Activated CD8-positive, alpha-beta T cell treated with anti-CD3 and anti-CD28 coated beads for 36 hours (primary cell): Measurements from ENCODE around the gene PPCDC. TPM values are rescaled to one million over a fixed set of nuclear protein-coding genes. Genes with fewer than 3 reads are reported as not detected.

ENCODE experiments used
- ATAC-seq: fragments of 200-7000 bp; cut with Tn5 transposase; one replicate; pipeline ENCODE4 v1.10.0; 2021; ENCODE audit warnings: mild to moderate bottlenecking, moderate library complexity
- CTCF ChIA-PET: fragments of 350-600 bp; sonication (Branson Sonifier 250); formaldehyde crosslinking; loops from one replicate; lab custom pipeline; 2021; ENCODE audit warnings: antibody characterized with exemption; lab: Charles Lee
- POLR2A ChIA-PET: fragments of 350-600 bp; sonication (Branson Sonifier 250); formaldehyde crosslinking; loops from one replicate; lab custom pipeline; 2021; ENCODE audit warnings: antibody characterized with exemption; lab: Charles Lee
- DNase-seq: peaks from one replicate; pipeline ENCODE4 v3.0.0-alpha.2; 2020
- H3K27ac Mint-ChIP-seq: one replicate; pipeline ENCODE4 v1.8.0; 2021; ENCODE audit warnings: mild to moderate bottlenecking, mixed read lengths
- H3K27me3 Mint-ChIP-seq: one replicate; pipeline ENCODE4 v1.8.0; 2021; ENCODE audit warnings: mixed read lengths
- H3K36me3 Mint-ChIP-seq: one replicate; pipeline ENCODE4 v1.8.0; 2021; ENCODE audit warnings: low read depth, mixed read lengths
- H3K4me1 Mint-ChIP-seq: one replicate; pipeline ENCODE4 v1.8.0; 2021; ENCODE audit warnings: low read depth, mixed read lengths
- H3K4me3 Mint-ChIP-seq: one replicate; pipeline ENCODE4 v1.8.0; 2021; ENCODE audit warnings: mild to moderate bottlenecking, moderate library complexity, mixed read lengths
- H3K9me3 Mint-ChIP-seq: one replicate; pipeline ENCODE4 v1.8.0; 2021; ENCODE audit warnings: mixed read lengths
- CTCF ChIP-seq: fragments of 200-600 bp; IDR thresholded peaks from one replicate; pipeline ENCODE4 v1.8.0; 2022; ENCODE audit warnings: antibody characterized with exemption, mild to moderate bottlenecking
- intact Hi-C: fragments of 100-400 bp; cut with micrococcal nuclease; formaldehyde crosslinking; loops from one replicate; pipeline ENCODE4 v1.10.0; 2022
- total RNA-seq, 2 experiments: library from RNA; stranded (reverse); gene quantifications; one replicate each; pipeline ENCODE4 v1.2.3, GENCODE V29; 2021

The PPCDC gene
- total RNA-seq, 2 experiments from 2014 or later = 25.7 to 26.6 TPM

GRCh38 chr15:75097939-75098338 lies 74.5 kb downstream of the PPCDC start:
- no peak for TF ChIP-seq CTCF
- no peak overlapping the region for H3K27ac Mint-ChIP-seq

GRCh38 chr15:75098404-75098803 lies 75.0 kb downstream of the PPCDC start:
- Mint-ChIP-seq H3K27ac (no peak overlapping the region), H3K4me1 (peaks cover 13% of the 10 kb centered on the region), H3K9me3 (no peaks in the 10 kb centered on the region), H3K4me3 (no peak overlapping the region), H3K27me3 (peaks cover 11% of the 10 kb centered on the region), H3K36me3 (no peaks in the 10 kb centered on the region)
- intact Hi-C loops = no loop called here
- no peak for DNase-seq
- POLR2A ChIA-PET = no interaction called here
- no peak for ATAC-seq
- CTCF ChIA-PET = no interaction called here
- TF ChIP-seq CTCF = no peak

More at GRCh38 chr15:75097939-75098338, 74.5 kb downstream of the PPCDC start:
- intact Hi-C loops = no loop called here
- DNase-seq = no peak
- no peak overlapping the region for H3K4me3 Mint-ChIP-seq
- no peaks in the 10 kb centered on the region for H3K36me3 Mint-ChIP-seq
- CTCF ChIA-PET = no interaction called here
- POLR2A ChIA-PET = no interaction called here
- peaks cover 13% of the 10 kb centered on the region for H3K4me1 Mint-ChIP-seq
- no peaks in the 10 kb centered on the region for H3K9me3 Mint-ChIP-seq
- no peak for ATAC-seq
- peaks cover 7% of the 10 kb centered on the region for H3K27me3 Mint-ChIP-seq

Other genes with a start within 250 kb of the PPCDC start
- gene CSK, start 241.5 kb upstream of the PPCDC start, total RNA-seq = 100 to 1,000 TPM; 254 to 260 TPM
- under 1 TPM in 1 of 2 experiments, not detected in 1; 0.11 TPM for gene LMAN1L, start 210.8 kb upstream of the PPCDC start, total RNA-seq
- under 1 TPM in 1 of 2 experiments, not detected in 1; 0.11 TPM for gene CPLX3, start 197.0 kb upstream of the PPCDC start, total RNA-seq
- gene ULK3, start 180.4 kb upstream of the PPCDC start, total RNA-seq = 10 to 100 TPM; 45.9 to 49.3 TPM
- gene SCAMP2, start 150.2 kb upstream of the PPCDC start, total RNA-seq = 10 to 100 TPM; 57.8 to 58.9 TPM
- 10 to 100 TPM; 67.1 to 74.3 TPM for gene MPI, start 133.5 kb upstream of the PPCDC start, total RNA-seq
- 10 to 100 TPM; 36.5 to 44.7 TPM for gene FAM219B, start 116.7 kb upstream of the PPCDC start, total RNA-seq
- 100 to 1,000 TPM; 342 TPM for gene COX5A, start 85.5 kb upstream of the PPCDC start, total RNA-seq
- 1 to 10 TPM; 7.0 to 7.2 TPM for gene RPP25, start 66.8 kb upstream of the PPCDC start, total RNA-seq
- gene SCAMP5, start 28.0 kb upstream of the PPCDC start, total RNA-seq = 1 to 10 TPM in 1 of 2 experiments, under 1 TPM in 1; 0.65 to 1.1 TPM
- 10 to 100 TPM; 22.1 to 24.1 TPM for gene C15orf39, start 178.3 kb downstream of the PPCDC start, total RNA-seq
- not detected for gene GOLGA6C, start 234.7 kb downstream of the PPCDC start, total RNA-seq